CD4-positive, alpha-beta T cell treated with Interleukin-6 at 100 ng/mL for 8 hours (primary cell): Measurements from ENCODE around the gene DPH6.
"Not testable (repeated sequence)": the region's sequence is repeated elsewhere in the genome, so short reads cannot be mapped to it uniquely, and the experiment has no call there.

Experiments used
- DNase-seq: peaks from one replicate; pipeline ENCODE4 v3.0.0-alpha.2; 2020; ENCODE audit warnings: mixed read lengths, low spot score

Gene DPH6

GRCh38 chr15:35437157-35437556 is 108.8 kb downstream of the DPH6 start:
- no peak for DNase-seq

GRCh38 chr15:35436422-35436821 is 109.5 kb downstream of the DPH6 start:
- no peak for DNase-seq

DNA sequence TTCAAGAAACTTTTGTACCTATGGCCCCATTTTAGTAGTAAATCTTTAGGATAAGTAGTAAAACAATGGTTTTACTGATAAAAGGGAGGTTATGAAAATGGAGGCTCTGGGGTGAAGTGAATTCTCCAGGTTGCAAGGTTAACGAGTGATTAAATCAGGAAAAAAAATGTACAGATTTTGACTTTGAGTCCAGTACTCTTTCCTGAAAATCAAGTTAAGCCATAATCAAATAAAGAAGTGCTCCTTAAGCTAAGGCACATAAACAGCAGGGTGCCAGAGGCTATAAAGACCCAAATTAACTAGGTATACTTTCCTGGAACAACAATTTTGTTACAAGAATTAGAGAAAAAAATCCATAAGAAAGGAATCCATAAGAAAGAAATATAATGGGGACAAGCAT is 114.7 kb downstream of the DPH6 start:
- no peak for DNase-seq

GRCh38 chr15:35430301-35430700 is 115.7 kb downstream of the DPH6 start:
- DNase-seq, result no peak

GRCh38 chr15:35427496-35427895 is 118.5 kb downstream of the DPH6 start:
- no peak for DNase-seq

DNA sequence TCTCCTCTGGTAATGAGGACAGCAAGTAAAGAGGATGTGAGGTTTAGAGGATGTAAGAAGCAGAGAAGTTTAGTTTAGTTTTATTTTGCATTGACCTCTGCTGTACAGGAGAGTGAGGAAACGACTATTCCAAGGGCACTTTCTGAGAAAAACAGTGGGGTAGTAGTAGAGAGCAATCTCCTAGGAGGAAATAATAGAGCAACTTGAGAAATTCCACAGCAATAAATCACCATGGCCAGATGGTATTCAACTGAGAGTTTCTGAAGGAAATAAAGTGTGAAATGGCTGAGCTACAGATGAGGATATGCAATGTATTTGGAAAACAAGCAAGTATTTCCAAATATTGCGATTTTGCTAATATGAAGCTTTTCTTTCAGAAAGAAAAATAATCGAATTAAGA is 118.9 kb downstream of the DPH6 start:
- DNase-seq, result no peak

DNA sequence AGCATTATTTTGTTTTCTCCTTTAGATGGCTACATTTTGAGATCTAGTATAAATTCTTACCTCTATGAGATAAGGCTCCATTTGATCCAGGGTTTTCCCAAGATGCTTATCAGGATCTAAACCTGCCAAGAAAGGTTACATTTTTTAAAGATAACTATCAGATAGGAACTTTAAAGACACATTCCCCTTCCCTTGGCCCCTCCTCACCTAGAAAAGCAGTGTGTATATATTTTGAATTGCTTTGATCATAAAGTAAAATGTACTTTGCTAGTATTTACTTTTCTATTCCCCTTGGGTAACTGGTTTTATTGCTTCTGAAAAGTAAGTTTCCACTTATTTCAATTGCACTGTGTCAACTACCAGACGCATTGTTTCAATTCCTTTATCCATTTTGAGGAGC is 135.2 kb downstream of the DPH6 start:
- DNase-seq, result no peak

- DNase-seq, result no peak
These were observed 146.1 kb downstream of the DPH6 start for GRCh38 chr15:35399901-35400300.

DNA sequence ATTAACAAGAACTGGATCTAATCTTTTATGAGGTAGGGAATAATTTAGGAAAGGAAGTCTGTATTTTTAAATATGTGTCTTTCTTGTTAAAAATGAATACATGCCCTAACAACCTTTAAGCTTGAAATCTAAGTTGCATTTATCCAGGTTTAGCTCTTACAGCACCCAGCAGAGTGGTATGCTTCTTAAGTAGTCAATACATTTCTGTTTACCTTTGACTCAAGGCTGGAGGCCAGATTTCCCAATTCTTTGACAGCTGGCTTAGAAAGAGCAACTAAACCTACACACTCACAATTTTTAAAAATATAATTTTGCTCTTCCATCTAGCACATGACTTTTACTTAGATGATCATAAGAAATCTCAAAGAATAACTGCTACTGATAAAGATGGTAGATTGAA is 148.9 kb downstream of the DPH6 start:
- no peak for DNase-seq

- no peak for DNase-seq
These were observed 151.5 kb downstream of the DPH6 start for GRCh38 chr15:35394416-35394815.

DNA sequence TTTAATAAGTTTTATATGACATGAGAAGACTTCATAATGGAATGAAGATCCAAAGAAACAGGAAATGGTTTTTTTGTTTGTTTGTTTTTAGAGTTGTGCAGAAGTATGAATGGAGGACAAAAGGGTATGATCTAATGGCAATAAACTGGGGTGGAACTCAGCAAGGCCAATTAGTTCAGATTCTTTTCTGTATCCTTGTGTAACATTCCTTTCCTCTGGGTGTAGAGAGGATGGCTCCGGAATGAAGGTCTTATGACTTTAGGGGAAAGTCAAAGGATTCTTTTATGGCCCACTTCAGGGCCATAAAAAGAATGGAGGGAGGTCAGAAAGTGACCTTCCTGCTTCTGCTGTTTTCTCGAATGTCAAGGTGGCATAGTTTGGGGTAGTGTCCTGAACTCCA is 152.6 kb downstream of the DPH6 start:
- DNase-seq, result no peak

- DNase-seq, result not testable (repeated sequence)
These were observed 154.5 kb downstream of the DPH6 start for GRCh38 chr15:35391408-35391984.

GRCh38 chr15:35383506-35383905 is 162.5 kb downstream of the DPH6 start:
- DNase-seq, result no peak

DNA sequence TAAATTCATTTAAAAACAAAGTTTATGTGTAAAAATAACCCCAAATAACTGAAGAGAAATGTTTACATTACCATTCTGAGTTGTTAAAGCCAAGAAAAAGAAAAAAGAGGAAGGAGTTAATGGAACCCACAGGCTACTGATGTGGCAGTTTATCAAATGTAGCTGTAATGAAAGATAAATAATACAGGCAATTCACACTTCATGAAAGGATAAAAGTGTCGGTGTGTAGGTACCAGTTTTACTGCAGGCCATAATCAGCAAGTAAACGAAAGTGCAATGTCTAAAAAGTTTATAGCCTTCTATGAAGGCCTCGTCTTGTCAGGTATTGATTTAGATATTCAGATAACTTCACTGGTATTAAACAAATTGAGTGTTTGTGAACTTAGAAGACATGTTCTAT is 164.6 kb downstream of the DPH6 start:
- no peak for DNase-seq

- no peak for DNase-seq
These were observed 166.0 kb downstream of the DPH6 start for GRCh38 chr15:35379972-35380371.

- DNase-seq, result not testable (repeated sequence)
These were observed 167.5 kb downstream of the DPH6 start for GRCh38 chr15:35378454-35378853.

- no peak for DNase-seq
These were observed 169.3 kb downstream of the DPH6 start for GRCh38 chr15:35376707-35377106.

- DNase-seq, result no peak
These were observed 171.3 kb downstream of the DPH6 start for GRCh38 chr15:35374661-35375060.

- DNase-seq, result no peak
These were observed 183.7 kb downstream of the DPH6 start for GRCh38 chr15:35362195-35362829.

- DNase-seq, result no peak
These were observed 187.1 kb downstream of the DPH6 start for GRCh38 chr15:35358824-35359223.

DNA sequence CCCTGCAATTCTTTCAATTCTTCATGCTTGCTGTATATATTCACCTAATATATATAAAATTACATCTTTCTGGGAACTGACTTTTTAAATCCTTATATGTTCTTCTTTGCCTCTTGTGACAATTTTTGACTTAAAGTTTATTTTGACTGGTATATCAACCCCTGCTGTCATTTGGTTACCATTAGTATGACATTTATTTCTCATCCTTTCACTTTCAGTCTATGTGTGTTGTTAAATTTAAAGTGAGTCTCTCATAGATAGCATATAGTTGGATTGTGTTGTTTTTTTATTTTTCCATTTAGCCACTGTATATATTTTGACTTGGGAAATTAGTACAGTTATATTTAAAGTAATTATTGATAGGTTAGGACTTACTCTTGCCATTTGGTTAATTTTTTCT is 194.9 kb downstream of the DPH6 start:
- DNase-seq, result no peak

DNA sequence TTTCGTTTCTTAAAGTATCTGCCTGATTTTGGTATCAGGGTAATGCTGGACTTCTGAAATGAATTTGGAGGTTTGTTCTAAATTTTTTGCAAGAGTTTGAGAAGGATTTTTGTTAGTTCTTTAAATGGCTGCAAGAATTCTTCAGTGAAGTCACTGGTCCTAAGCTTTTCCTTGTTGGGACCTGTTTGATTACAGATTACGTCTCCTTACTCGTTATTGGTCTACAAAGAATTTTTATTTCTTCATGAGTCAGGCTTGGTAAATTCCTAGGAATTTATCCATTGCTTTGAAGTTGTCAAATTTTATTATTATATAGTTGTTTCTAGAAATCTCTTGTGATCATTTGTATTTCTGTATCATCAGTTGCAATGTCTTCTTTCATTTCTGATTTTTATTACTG is 196.0 kb downstream of the DPH6 start:
- no peak for DNase-seq

GRCh38 chr15:35330916-35331315 is 215.0 kb downstream of the DPH6 start:
- no peak for DNase-seq

DNA sequence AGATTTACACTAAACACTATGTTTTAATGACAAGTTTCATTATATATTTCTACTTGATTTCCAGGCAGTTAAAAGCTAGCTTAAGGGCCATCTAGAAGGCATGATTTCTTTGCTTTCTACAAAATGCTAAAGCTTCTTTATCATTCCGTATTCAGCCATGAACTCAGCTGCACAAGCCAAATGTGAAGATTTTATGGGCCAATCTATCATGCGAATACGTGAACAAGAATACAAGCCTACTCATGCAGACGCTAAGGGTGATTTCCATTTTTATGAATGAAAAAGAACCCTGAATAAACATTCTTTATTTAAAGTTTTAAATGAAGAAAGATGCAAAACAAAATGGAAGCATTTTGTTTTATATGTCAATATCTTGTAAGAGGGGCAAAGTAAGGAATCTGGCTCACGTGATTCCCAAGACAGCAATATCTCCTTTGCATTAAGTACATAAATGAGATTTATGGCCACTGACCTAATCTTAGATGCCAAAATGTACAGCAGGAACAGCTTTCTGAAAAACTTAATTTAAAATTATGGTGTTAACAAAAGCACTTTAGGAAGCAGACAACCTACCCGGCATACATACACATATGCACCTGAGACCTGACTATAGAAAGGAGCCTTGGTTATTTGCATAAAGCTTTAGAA is 215.8 kb downstream of the DPH6 start:
- DNase-seq, result no peak
